K562 (cell line): ENCODE results near the gene VAC14. TPM values are rescaled to one million over a fixed set of nuclear protein-coding genes. Genes with fewer than 3 reads are reported as not detected.

Source experiments
- ATAC-seq: fragments of 200-7000 bp; cut with Tn5 transposase; 3 replicates; pipeline ENCODE4 v1.9.1; 2020; ENCODE audit warnings: moderate library complexity
- BruUV-seq: library from RNA; stranded (reverse); fragments of 400-500 nt; replicated peaks from 2 replicates; lab custom pipeline; 2021; lab: Mats Ljungman, UMichigan
- CTCF ChIA-PET: fragments of 300-600 bp; formaldehyde crosslinking; extraction: SDS; loops from one replicate; lab custom pipeline; 2021; ENCODE audit warnings: low intra/inter-chr PET ratio; lab: Yijun Ruan, JAX
- POLR2A ChIA-PET: fragments of 300-600, 350-650 bp; sonication (Branson Sonifier 250); formaldehyde crosslinking; extraction: SDS; loops from one replicate; lab custom pipeline; 2021; ENCODE audit warnings: antibody characterized with exemption, inconsistent platforms; lab: Yijun Ruan, JAX
- DNase-seq, 4 experiments: peaks; one replicate each; pipeline versions ENCODE4 v3.0.0 to v3.0.0-alpha.2; 2011 to 2018; ENCODE audit warnings: low spot score in 3 of 4, mixed read lengths in 3 of 4; ENCODE audit errors: extremely low read depth in 1 of 4
- FAIRE-seq: peaks from 2 replicates; lab custom pipeline; 2011; peaks lifted over from hg19 to GRCh38; lab: Jason Lieb, UNC
- H2AFZ ChIP-seq: 2 replicates; pipeline ENCODE4 v1.6.0; 2011; ENCODE audit warnings: low read depth, low read length, control low read depth, inconsistent platforms
- H3K27ac ChIP-seq: fragments of 200-600 bp; 3 replicates; pipeline ENCODE4 v1.8.0; 2011; ENCODE audit warnings: low read depth, mild to moderate bottlenecking, control low read depth, inconsistent platforms, low read length, moderate library complexity, mixed read lengths; ENCODE audit errors: extremely low read depth
- H3K27me3 ChIP-seq, 2 experiments: fragments of 300-600 bp in 1 of 2; 2 replicates in 1 of 2; 3 replicates in 1 of 2; pipeline versions ENCODE4 v1.6.0 to v1.8.0; 2011; ENCODE audit warnings: inconsistent platforms in 2 of 2, low read length in 2 of 2, mild to moderate bottlenecking in 1 of 2, mixed read lengths in 1 of 2, moderate library complexity in 1 of 2; ENCODE audit not compliant: control insufficient read depth in 2 of 2, insufficient read depth in 2 of 2
- H3K36me3 ChIP-seq: fragments of 300-600 bp; 3 replicates; pipeline ENCODE4 v1.8.0; 2011; ENCODE audit warnings: mild to moderate bottlenecking, low read length, inconsistent platforms; ENCODE audit not compliant: control insufficient read depth, insufficient read depth
- H3K4me1 ChIP-seq, 2 experiments: fragments of 200-600 bp in 1 of 2; replicated peaks in 1 of 2; 2 replicates in 1 of 2; 3 replicates in 1 of 2; pipeline versions ENCODE4 v1.5.1 to v1.8.0; 2011; ENCODE audit warnings: inconsistent platforms in 2 of 2, low read length in 2 of 2, mild to moderate bottlenecking in 1 of 2, mixed read lengths in 1 of 2, moderate library complexity in 1 of 2; ENCODE audit not compliant: control insufficient read depth in 2 of 2, insufficient read depth in 2 of 2
- H3K4me2 ChIP-seq: 2 replicates; pipeline ENCODE4 v1.6.1; 2011; ENCODE audit warnings: low read length, control low read depth, inconsistent platforms, mixed read lengths; ENCODE audit not compliant: insufficient read depth
- H3K4me3 ChIP-seq: fragments of 200-600 bp; sonication (generic), shearing (Covaris generic); 2 replicates; pipeline ENCODE4 v1.5.1; 2016; ENCODE audit warnings: control low read depth, inconsistent platforms
- H3K79me2 ChIP-seq: fragments of 200-600 bp; 3 replicates; pipeline ENCODE4 v1.8.0; 2011; ENCODE audit warnings: low read length, inconsistent platforms; ENCODE audit not compliant: control insufficient read depth, insufficient read depth
- H3K9ac ChIP-seq, 2 experiments: 2 replicates each; pipeline versions ENCODE4 v1.6.0 to v1.6.1; 2011; ENCODE audit warnings: low read depth in 2 of 2, low read length in 2 of 2, control low read depth in 1 of 2, inconsistent platforms in 1 of 2, mild to moderate bottlenecking in 1 of 2, mixed read lengths in 1 of 2; ENCODE audit not compliant: insufficient read depth in 1 of 2
- H3K9me1 ChIP-seq: one replicate; pipeline ENCODE4 v1.6.0; 2011; ENCODE audit warnings: inconsistent platforms, mild to moderate bottlenecking, low read length, moderate library complexity; ENCODE audit not compliant: control insufficient read depth, insufficient read depth
- H3K9me3 ChIP-seq: replicated peaks from 2 replicates; pipeline ENCODE4 v1.5.1; 2011; ENCODE audit warnings: low read depth, low read length, inconsistent platforms; ENCODE audit not compliant: control insufficient read depth, insufficient read depth
- H4K20me1 ChIP-seq: replicated peaks from 2 replicates; pipeline ENCODE4 v1.6.1; 2011; ENCODE audit warnings: low read length, inconsistent platforms, mixed read lengths; ENCODE audit not compliant: control insufficient read depth, insufficient read depth
- ARHGAP35 ChIP-seq: fragments of 450-650 bp; IDR thresholded peaks from 2 replicates; pipeline ENCODE4 v1.6.1; 2018; ENCODE audit not compliant: partially characterized antibody
- BMI1 ChIP-seq: fragments of 150-350 bp; IDR thresholded peaks from 2 replicates; pipeline ENCODE4 v1.6.1; 2014; ENCODE audit warnings: low read length
- BRD9 ChIP-seq: fragments of 450-650 bp; IDR thresholded peaks from 2 replicates; pipeline ENCODE4 v1.6.1; 2018; ENCODE audit warnings: low read depth; ENCODE audit not compliant: partially characterized antibody
- COPS2 ChIP-seq: fragments of 450-650 bp; conservative IDR thresholded peaks from 2 replicates; pipeline ENCODE4 v1.6.1; 2016; ENCODE audit warnings: mild to moderate bottlenecking, moderate library complexity
- ELF1 ChIP-seq: fragments of 200-800 bp; sonication (Bioruptor generic); IDR thresholded peaks from 2 replicates; pipeline ENCODE4 v1.6.1; 2016; ENCODE audit warnings: missing genetic modification characterization, missing compliant biosample characterization
- HLTF ChIP-seq: fragments of 450-650 bp; IDR thresholded peaks from 2 replicates; pipeline ENCODE4 v1.6.1; 2016
- OTX1 ChIP-seq: fragments of 450-650 bp; formaldehyde crosslinking; IDR thresholded peaks from 2 replicates; pipeline ENCODE4 v1.4.0; 2022; ENCODE audit warnings: mild to moderate bottlenecking
- RBBP5 ChIP-seq: fragments of 200-600 bp; sonication (generic); IDR thresholded peaks from 2 replicates; pipeline ENCODE4 v1.6.1; 2012; ENCODE audit warnings: borderline replicate concordance, mild to moderate bottlenecking, low read length, control low read depth, inconsistent platforms; ENCODE audit not compliant: insufficient read depth, poor library complexity, severe bottlenecking
- SRSF9 ChIP-seq: fragments of 200-400 bp; formaldehyde crosslinking; IDR thresholded peaks from 2 replicates; pipeline ENCODE4 v1.6.1; 2017; ENCODE audit warnings: low read depth, low read length, borderline replicate concordance
- XRCC3 ChIP-seq: fragments of 450-650 bp; IDR thresholded peaks from 2 replicates; pipeline ENCODE4 v1.6.1; 2017; ENCODE audit warnings: mild to moderate bottlenecking, moderate library complexity
- ZNF146 ChIP-seq: IDR thresholded peaks from one replicate; pipeline ENCODE4 v1.6.1; 2018; ENCODE audit warnings: missing compliant biosample characterization; ENCODE audit not compliant: unreplicated experiment
- WGBS: fragments of 100-300 bp; shearing (Covaris generic); methylation state at CpG from one replicate; pipeline ENCODE4 v1.1.6; 2016; ENCODE audit warnings: low coverage, mixed read lengths; ENCODE audit not compliant: insufficient coverage; ENCODE audit errors: missing lambda C conversion rate; 5-methylcytosine and 5-hydroxymethylcytosine counted together
- in situ Hi-C: fragments of 300-500 bp; cut with MboI; formaldehyde crosslinking; loops from 4 replicates; pipeline ENCODE4 v1.15.0; 2018; ENCODE audit warnings: inconsistent platforms, mixed read lengths
- intact Hi-C: fragments of 100-400 bp; cut with micrococcal nuclease; formaldehyde crosslinking; loops from 2 replicates; pipeline ENCODE4 v1.14.2; 2022
- polyA plus RNA-seq, 8 experiments: library from polyadenylated mRNA; depleted of rRNA in 4 of 8; stranded (reverse) in 5 of 8; unstranded in 3 of 8; fragments of >200 nt; fragmentation: Nextera tagmentation in 2 of 8; fragmentation: Illumina TruSeq in 1 of 8; extraction: Ambion mirVana in 2 of 8; extraction: Trizol in 1 of 8; gene quantifications; 2 replicates each; pipeline versions ENCODE4 v1.2.1 to v1.2.3, GENCODE V29; 2011 to 2014; ENCODE audit warnings: inconsistent platforms in 1 of 8, missing spikeins in 1 of 8
- total RNA-seq, 7 experiments: library from RNA; depleted of rRNA in 6 of 7; stranded (reverse); fragments of >200 nt in 6 of 7; fragmentation: Illumina TruSeq in 2 of 7; extraction: Trizol in 2 of 7; gene quantifications; 2 replicates each; pipeline versions ENCODE4 v1.2.1 to v1.2.3, GENCODE V29; 2011 to 2021; ENCODE audit warnings: low replicate concordance in 1 of 7
- TF ChIP-seq, protein P1 (sequence below), 2 experiments: fragments of 150-350 bp in 1 of 2; IDR thresholded peaks; 2 replicates each; pipeline ENCODE4 v1.6.1; 2012 to 2016; ENCODE audit warnings: low read depth in 2 of 2, low read length in 2 of 2, mild to moderate bottlenecking in 1 of 2, moderate library complexity in 1 of 2
- TF ChIP-seq, protein P2 (sequence below): sonication (generic); formaldehyde crosslinking; IDR thresholded peaks from 2 replicates; pipeline ENCODE4 v1.8.1; 2022; ENCODE audit warnings: missing genetic modification reagents

VAC14 gene
- total and polyA plus RNA-seq, 9 of the 15 experiments (the other 6 are each of a cell fraction or from before 2014, with no cell fraction given): 1.3 to 41.6 (median 26.6) TPM

DNA sequence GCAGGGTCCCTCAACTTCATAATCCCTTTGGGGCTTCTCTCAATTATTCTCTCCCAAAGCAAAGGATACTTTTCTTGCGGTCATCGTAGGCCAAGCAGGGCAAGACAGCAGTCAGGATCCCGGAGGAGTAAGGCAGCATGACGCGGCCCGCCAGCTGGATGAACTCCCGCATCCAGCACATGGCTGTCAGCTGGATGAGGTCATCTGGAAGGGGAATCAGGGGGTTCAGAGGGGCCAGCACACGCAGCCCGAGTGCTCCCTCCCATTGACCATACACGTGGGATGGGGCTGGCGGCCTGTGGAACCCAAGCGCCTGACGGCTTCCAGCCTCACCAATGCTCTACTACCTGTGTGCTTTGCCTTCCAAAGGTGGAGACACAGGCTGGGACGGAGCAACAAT is 19.2 kb downstream of the VAC14 start:
- intact Hi-C loops (no loop called here), in situ Hi-C loops (no loop called here)
- H3K27me3 ChIP-seq: no peaks in the 10 kb centered on the region
- no peak overlapping the region for H3K9ac ChIP-seq
- H4K20me1 ChIP-seq: no peaks in the 10 kb centered on the region
- ChIA-PET CTCF (no interaction called here), POLR2A (interaction anchor here (1.2 kb wide), 1 partner anchor 11 kb away, joined by 3 read pairs; no protein-coding TSS in a partner anchor)
- no peaks in the 10 kb centered on the region for H3K79me2 ChIP-seq
- peaks cover 90% of the 10 kb centered on the region; the same call in 2 of the 3 replicates for H3K36me3 ChIP-seq
- TF ChIP-seq OTX1 (CRISPR knock-in tag): no peak
- no peak for TF ChIP-seq COPS2
- TF ChIP-seq ARHGAP35: no peak
- TF ChIP-seq BMI1: no peak
- no peak for TF ChIP-seq ELF1 (tag)
- TF ChIP-seq BRD9: no peak
- H3K9me3 ChIP-seq: peaks cover 3% of the 10 kb centered on the region; the same call in 1 of the 2 replicates
- no peak overlapping the region for H2AFZ ChIP-seq
- H3K4me2 ChIP-seq: no peak overlapping the region
- 98% methylated on average over 14 of the region's 14 CpGs for WGBS
- DNase-seq (no peak), ATAC-seq (no peak), FAIRE-seq (no peak)
- no peaks in the 10 kb centered on the region for H3K4me1 ChIP-seq
- no peak overlapping the region for H3K4me3 ChIP-seq
- BruUV-seq: no TSS peak
- H3K9me1 ChIP-seq: no peaks in the 10 kb centered on the region
- no peak overlapping the region for H3K27ac ChIP-seq

DNA sequence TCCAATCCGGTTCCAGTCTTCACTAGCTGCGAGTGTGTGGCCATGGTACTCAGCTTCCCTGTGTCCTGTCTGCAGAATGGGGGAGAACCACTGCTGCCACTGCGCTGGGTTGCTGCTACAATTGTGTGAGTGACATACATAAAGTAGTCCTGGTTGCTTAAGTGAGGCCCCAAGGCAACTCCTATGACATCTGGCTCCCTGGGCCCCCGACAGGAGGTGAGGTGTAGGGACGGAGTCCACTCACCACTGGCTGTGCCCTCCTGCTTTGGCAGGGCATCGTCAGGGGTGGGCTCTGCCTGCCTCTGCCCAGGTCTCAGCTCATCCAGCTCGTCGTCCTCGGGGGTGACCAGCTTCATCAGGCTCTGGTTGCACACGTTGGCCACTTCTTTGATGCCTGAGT is 20.4 kb downstream of the VAC14 start:
- H2AFZ ChIP-seq: no peak overlapping the region
- in situ Hi-C loops: no loop called here
- TF ChIP-seq RBBP5 (no peak), XRCC3 (no peak), HLTF (no peak), SRSF9 (no peak), ZNF146 (CRISPR knock-in tag) (no peak)
- TF ChIP-seq, protein P1, sequence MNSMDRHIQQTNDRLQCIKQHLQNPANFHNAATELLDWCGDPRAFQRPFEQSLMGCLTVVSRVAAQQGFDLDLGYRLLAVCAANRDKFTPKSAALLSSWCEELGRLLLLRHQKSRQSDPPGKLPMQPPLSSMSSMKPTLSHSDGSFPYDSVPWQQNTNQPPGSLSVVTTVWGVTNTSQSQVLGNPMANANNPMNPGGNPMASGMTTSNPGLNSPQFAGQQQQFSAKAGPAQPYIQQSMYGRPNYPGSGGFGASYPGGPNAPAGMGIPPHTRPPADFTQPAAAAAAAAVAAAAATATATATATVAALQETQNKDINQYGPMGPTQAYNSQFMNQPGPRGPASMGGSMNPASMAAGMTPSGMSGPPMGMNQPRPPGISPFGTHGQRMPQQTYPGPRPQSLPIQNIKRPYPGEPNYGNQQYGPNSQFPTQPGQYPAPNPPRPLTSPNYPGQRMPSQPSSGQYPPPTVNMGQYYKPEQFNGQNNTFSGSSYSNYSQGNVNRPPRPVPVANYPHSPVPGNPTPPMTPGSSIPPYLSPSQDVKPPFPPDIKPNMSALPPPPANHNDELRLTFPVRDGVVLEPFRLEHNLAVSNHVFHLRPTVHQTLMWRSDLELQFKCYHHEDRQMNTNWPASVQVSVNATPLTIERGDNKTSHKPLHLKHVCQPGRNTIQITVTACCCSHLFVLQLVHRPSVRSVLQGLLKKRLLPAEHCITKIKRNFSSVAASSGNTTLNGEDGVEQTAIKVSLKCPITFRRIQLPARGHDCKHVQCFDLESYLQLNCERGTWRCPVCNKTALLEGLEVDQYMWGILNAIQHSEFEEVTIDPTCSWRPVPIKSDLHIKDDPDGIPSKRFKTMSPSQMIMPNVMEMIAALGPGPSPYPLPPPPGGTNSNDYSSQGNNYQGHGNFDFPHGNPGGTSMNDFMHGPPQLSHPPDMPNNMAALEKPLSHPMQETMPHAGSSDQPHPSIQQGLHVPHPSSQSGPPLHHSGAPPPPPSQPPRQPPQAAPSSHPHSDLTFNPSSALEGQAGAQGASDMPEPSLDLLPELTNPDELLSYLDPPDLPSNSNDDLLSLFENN (IDR thresholded peaks at IDR 0.05; ENCODE audit: low read depth in 2 of 2, low read length in 2 of 2): no peak
- TF ChIP-seq, protein P2, sequence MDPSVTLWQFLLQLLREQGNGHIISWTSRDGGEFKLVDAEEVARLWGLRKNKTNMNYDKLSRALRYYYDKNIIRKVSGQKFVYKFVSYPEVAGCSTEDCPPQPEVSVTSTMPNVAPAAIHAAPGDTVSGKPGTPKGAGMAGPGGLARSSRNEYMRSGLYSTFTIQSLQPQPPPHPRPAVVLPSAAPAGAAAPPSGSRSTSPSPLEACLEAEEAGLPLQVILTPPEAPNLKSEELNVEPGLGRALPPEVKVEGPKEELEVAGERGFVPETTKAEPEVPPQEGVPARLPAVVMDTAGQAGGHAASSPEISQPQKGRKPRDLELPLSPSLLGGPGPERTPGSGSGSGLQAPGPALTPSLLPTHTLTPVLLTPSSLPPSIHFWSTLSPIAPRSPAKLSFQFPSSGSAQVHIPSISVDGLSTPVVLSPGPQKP (CRISPR knock-in tag): no peak

More for the DNA sequence above, 20.4 kb downstream of the VAC14 start:
- Histone ChIP-seq H3K4me3 (no peak overlapping the region), H4K20me1 (no peaks in the 10 kb centered on the region), H3K4me2 (no peak overlapping the region), H3K27me3 (no peaks in the 10 kb centered on the region), H3K27ac (no peak overlapping the region), H3K79me2 (no peaks in the 10 kb centered on the region), H3K9me3 (peaks cover 3% of the 10 kb centered on the region; the same call in 1 of the 2 replicates), H3K9ac (no peak overlapping the region), H3K9me1 (no peaks in the 10 kb centered on the region), H3K4me1 (no peaks in the 10 kb centered on the region), H3K36me3 (peaks cover 81% of the 10 kb centered on the region; the same call in 2 of the 3 replicates)
- intact Hi-C loops: no loop called here
- DNase-seq: no peak
- ChIA-PET CTCF (no interaction called here), POLR2A (no interaction called here)
- FAIRE-seq: no peak
- BruUV-seq: no TSS peak
- WGBS: 98% methylated on average over 10 of the region's 10 CpGs
- ATAC-seq: no peak
